Ascending aorta (tissue), 2 donors: ENCODE results near the gene GLIPR1. TPM values are rescaled to one million over a fixed set of nuclear protein-coding genes. Genes with fewer than 3 reads are reported as not detected.
"Not testable (repeated sequence)": the region's sequence is repeated elsewhere in the genome, so short reads cannot be mapped to it uniquely, and the experiment has no call there.

Source experiments
- DNase-seq, 2 donors: peaks; one replicate each; pipeline ENCODE4 v3.0.0-alpha.2; 2019; ENCODE audit warnings: low spot score in 2 of 2
- H3K27ac ChIP-seq, 2 donors: fragments of 200-600 bp; sonication (generic); one replicate each; pipeline ENCODE4 v1.5.1; 2016 to 2017; ENCODE audit warnings: mild to moderate bottlenecking in 1 of 2
- H3K27me3 ChIP-seq: fragments of 200-600 bp; sonication (generic); one replicate; pipeline ENCODE4 v1.5.1; 2017
- H3K36me3 ChIP-seq, 2 donors: fragments of 200-600 bp; sonication (generic); one replicate each; pipeline ENCODE4 v1.5.1; 2016
- H3K4me1 ChIP-seq, 2 donors: fragments of 200-600 bp; sonication (generic); one replicate each; pipeline ENCODE4 v1.5.1; 2016 to 2017; ENCODE audit warnings: mild to moderate bottlenecking in 1 of 2
- H3K4me3 ChIP-seq, 2 donors: fragments of 200-600 bp; sonication (generic); one replicate each; pipeline ENCODE4 v1.5.1; 2016 to 2017; ENCODE audit warnings: mild to moderate bottlenecking in 1 of 2
- H3K9me3 ChIP-seq, 2 donors: fragments of 200-600 bp; sonication (generic); one replicate each; pipeline ENCODE4 v1.5.1; 2016
- intact Hi-C: fragments of 100-400 bp; cut with DNase I; formaldehyde crosslinking; loops from one replicate; pipeline ENCODE4 v1.15.1; 2023
- total RNA-seq: library from RNA; depleted of rRNA; stranded (reverse); fragments of >200 nt; gene quantifications from one replicate; pipeline ENCODE4 v1.1.0, GENCODE V29; 2016
- TF ChIP-seq, protein P1 (sequence below), 3 experiments: fragments of 200-600 bp in 2 of 3; fragments of 450-650 bp in 1 of 3; sonication (generic) in 2 of 3; IDR thresholded peaks; one replicate each; pipeline ENCODE4 v1.5.1; 2016 to 2019; ENCODE audit warnings: antibody characterized with exemption in 3 of 3, mild to moderate bottlenecking in 1 of 3, moderate library complexity in 1 of 3

The GLIPR1 gene
- total RNA-seq, 1 donor from 2014 or later, result 43.9 TPM

- Histone ChIP-seq H3K4me3 (no peak overlapping the region), H3K4me1 (peaks cover 3 to 12% of the 10 kb centered on the region in 2 donors), H3K27me3 (no peaks in the 10 kb centered on the region), H3K9me3 (no peaks in the 10 kb centered on the region), H3K27ac (no peak overlapping the region), H3K36me3 (peaks cover 4 to 22% of the 10 kb centered on the region in 2 donors)
- TF ChIP-seq, protein P1, sequence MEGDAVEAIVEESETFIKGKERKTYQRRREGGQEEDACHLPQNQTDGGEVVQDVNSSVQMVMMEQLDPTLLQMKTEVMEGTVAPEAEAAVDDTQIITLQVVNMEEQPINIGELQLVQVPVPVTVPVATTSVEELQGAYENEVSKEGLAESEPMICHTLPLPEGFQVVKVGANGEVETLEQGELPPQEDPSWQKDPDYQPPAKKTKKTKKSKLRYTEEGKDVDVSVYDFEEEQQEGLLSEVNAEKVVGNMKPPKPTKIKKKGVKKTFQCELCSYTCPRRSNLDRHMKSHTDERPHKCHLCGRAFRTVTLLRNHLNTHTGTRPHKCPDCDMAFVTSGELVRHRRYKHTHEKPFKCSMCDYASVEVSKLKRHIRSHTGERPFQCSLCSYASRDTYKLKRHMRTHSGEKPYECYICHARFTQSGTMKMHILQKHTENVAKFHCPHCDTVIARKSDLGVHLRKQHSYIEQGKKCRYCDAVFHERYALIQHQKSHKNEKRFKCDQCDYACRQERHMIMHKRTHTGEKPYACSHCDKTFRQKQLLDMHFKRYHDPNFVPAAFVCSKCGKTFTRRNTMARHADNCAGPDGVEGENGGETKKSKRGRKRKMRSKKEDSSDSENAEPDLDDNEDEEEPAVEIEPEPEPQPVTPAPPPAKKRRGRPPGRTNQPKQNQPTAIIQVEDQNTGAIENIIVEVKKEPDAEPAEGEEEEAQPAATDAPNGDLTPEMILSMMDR (IDR thresholded peaks at IDR 0.05), result no peak
- intact Hi-C loops, result no loop called here
- DNase-seq, result no peak
Observed at GRCh38 chr12:75508159-75508558, 27.6 kb downstream of the GLIPR1 start.

GRCh38 chr12:75509621-75510020, 29.1 kb downstream of the GLIPR1 start:
- Histone ChIP-seq H3K27me3 (no peaks in the 10 kb centered on the region), H3K4me1 (peaks cover 3 to 12% of the 10 kb centered on the region in 2 donors), H3K36me3 (peaks cover 0 to 13% of the 10 kb centered on the region in 2 donors), H3K4me3 (peak overlapping the region in 1 of 2 donors; percentile 90), H3K9me3 (no peaks in the 10 kb centered on the region), H3K27ac (no peak overlapping the region)
- no peak for DNase-seq
- intact Hi-C loops, result loop anchor here (2.0 to 10.0 kb wide), 5 partner anchors 119 to 573 kb away; partner anchors contain the start of genes GLIPR1L1, GLIPR1L2 and NAP1L1
- TF ChIP-seq, protein P1 (IDR thresholded peaks at IDR 0.05), result no peak

GRCh38 chr12:75511116-75512048, 30.8 kb downstream of the GLIPR1 start, which contains the start of gene KRR1:
Gene KRR1 (minus strand): TSS chr12:75511609. CDS start chr12:75511597, 12 bp downstream.
- intact Hi-C loops, result loop anchor here (2.0 to 10.0 kb wide), 5 partner anchors 121 to 571 kb away; partner anchors contain the start of genes GLIPR1L1, GLIPR1L2 and NAP1L1
- peak within 1 kb of the TSS; percentile 87 to 90 for H3K4me3 ChIP-seq
- TF ChIP-seq, protein P1 (IDR thresholded peaks at IDR 0.05), result no peak
- DNase-seq, result peak; percentile 68 to 96
- H3K27me3 ChIP-seq, result no peaks in the 10 kb centered on the region
- H3K9me3 ChIP-seq, result no peaks in the 10 kb centered on the region
- peak within 1 kb of the TSS; percentile 73 to 81 for H3K27ac ChIP-seq
- H3K4me1 ChIP-seq, result peaks cover 3 to 12% of the 10 kb centered on the region in 2 donors
- peaks cover 0 to 6% of the 10 kb centered on the region in 2 donors for H3K36me3 ChIP-seq

- not testable (repeated sequence) for H3K36me3 ChIP-seq, H3K4me3 ChIP-seq, H3K9me3 ChIP-seq, DNase-seq, H3K27me3 ChIP-seq, H3K27ac ChIP-seq, H3K4me1 ChIP-seq
- intact Hi-C loops, result loop anchor here (10.0 kb wide), 1 partner anchor 934 kb away; no protein-coding TSS in a partner anchor
Observed at GRCh38 chr12:75521224-75521623, 40.7 kb downstream of the GLIPR1 start.

DNA sequence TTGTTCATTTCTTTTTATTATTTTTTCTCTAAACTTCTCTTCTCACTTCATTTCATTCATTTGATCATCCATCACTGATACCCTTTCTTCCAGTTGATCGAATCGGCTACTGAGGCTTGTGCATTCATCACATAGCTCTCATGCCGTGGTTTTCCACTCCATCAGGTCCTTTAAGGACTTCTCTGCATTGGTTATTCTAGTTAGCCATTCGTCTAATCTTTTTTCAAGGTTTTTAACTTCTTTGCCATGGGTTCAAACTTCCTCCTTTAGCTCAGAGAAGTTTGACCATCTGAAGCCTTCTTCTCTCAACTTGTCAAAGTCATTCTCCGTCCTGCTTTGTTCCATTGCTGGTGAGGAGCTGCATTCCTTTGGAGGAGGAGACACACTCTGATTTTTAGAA, 41.6 kb downstream of the GLIPR1 start:
- intact Hi-C loops, result loop anchor here (10.0 kb wide), 1 partner anchor 933 kb away; no protein-coding TSS in a partner anchor
- H3K27ac ChIP-seq, H3K27me3 ChIP-seq, H3K4me3 ChIP-seq, H3K36me3 ChIP-seq, DNase-seq, H3K4me1 ChIP-seq, H3K9me3 ChIP-seq: not testable (repeated sequence)

- no peaks in the 10 kb centered on the region for H3K36me3 ChIP-seq
- no peaks in the 10 kb centered on the region for H3K4me1 ChIP-seq
- no peaks in the 10 kb centered on the region for H3K9me3 ChIP-seq
- TF ChIP-seq, protein P1 (IDR thresholded peaks at IDR 0.05), result peak in 2 of 3 experiments; percentile 8 to 18
- intact Hi-C loops, result loop anchor here (10.0 kb wide), 1 partner anchor 930 kb away; no protein-coding TSS in a partner anchor
- no peak overlapping the region for H3K4me3 ChIP-seq
- no peak overlapping the region for H3K27ac ChIP-seq
- DNase-seq, result no peak
- no peaks in the 10 kb centered on the region for H3K27me3 ChIP-seq
Observed at GRCh38 chr12:75525263-75525662, 44.7 kb downstream of the GLIPR1 start.
